Dendritic cell treated with granulocyte-macrophage colony-stimulating factor and Interleukin-4, amounts not matched to agents 40 ng/mL and 50 ng/mL, for 4 days (primary cell): Measurements from ENCODE around the gene AP1AR.
A peak's percentile ranks its signal among the peaks of the same experiment; 100 is the strongest.

Source experiments
- H3K27ac Mint-ChIP-seq: one replicate; pipeline ENCODE4 v1.8.0; 2022; ENCODE audit warnings: mild to moderate bottlenecking, mixed read lengths
- H3K27me3 Mint-ChIP-seq: one replicate; pipeline ENCODE4 v1.8.0; 2022; ENCODE audit warnings: mild to moderate bottlenecking, mixed read lengths
- H3K36me3 Mint-ChIP-seq: one replicate; pipeline ENCODE4 v1.8.0; 2022; ENCODE audit warnings: low read depth, mixed read lengths
- H3K4me1 Mint-ChIP-seq: one replicate; pipeline ENCODE4 v1.8.0; 2022; ENCODE audit warnings: low read depth, mixed read lengths
- H3K4me3 Mint-ChIP-seq: one replicate; pipeline ENCODE4 v1.8.0; 2022; ENCODE audit warnings: mild to moderate bottlenecking, moderate library complexity, mixed read lengths
- H3K9me3 Mint-ChIP-seq: one replicate; pipeline ENCODE4 v1.8.0; 2022; ENCODE audit warnings: mixed read lengths
- intact Hi-C: fragments of 100-400 bp; cut with micrococcal nuclease; formaldehyde crosslinking; loops from one replicate; pipeline ENCODE4 v1.15.0; 2022

Gene AP1AR

GRCh38 chr4:112245383-112245782 is 13.8 kb downstream of the AP1AR start:
- H3K4me3 Mint-ChIP-seq: no peak overlapping the region
- H3K9me3 Mint-ChIP-seq: no peaks in the 10 kb centered on the region
- H3K36me3 Mint-ChIP-seq: peaks cover 10% of the 10 kb centered on the region
- intact Hi-C loops: no loop called here
- no peaks in the 10 kb centered on the region for H3K27me3 Mint-ChIP-seq
- no peak overlapping the region for H3K27ac Mint-ChIP-seq
- H3K4me1 Mint-ChIP-seq: peaks cover 11% of the 10 kb centered on the region

GRCh38 chr4:112247021-112247420 is 15.4 kb downstream of the AP1AR start:
- intact Hi-C loops: no loop called here

GRCh38 chr4:112251019-112251643 is 19.5 kb downstream of the AP1AR start:
- intact Hi-C loops: no loop called here
- Mint-ChIP-seq H3K9me3 (no peaks in the 10 kb centered on the region), H3K4me3 (no peak overlapping the region), H3K4me1 (peaks cover 11% of the 10 kb centered on the region), H3K27ac (no peak overlapping the region), H3K27me3 (no peaks in the 10 kb centered on the region), H3K36me3 (peaks cover 9% of the 10 kb centered on the region)

More at GRCh38 chr4:112247021-112247420, 15.4 kb downstream of the AP1AR start:
- Mint-ChIP-seq H3K4me3 (no peak overlapping the region), H3K27me3 (no peaks in the 10 kb centered on the region), H3K9me3 (no peaks in the 10 kb centered on the region), H3K27ac (no peak overlapping the region), H3K4me1 (peaks cover 11% of the 10 kb centered on the region), H3K36me3 (peaks cover 8% of the 10 kb centered on the region)

- no peaks in the 10 kb centered on the region for H3K9me3 Mint-ChIP-seq
- no peak overlapping the region for H3K4me3 Mint-ChIP-seq
- no peaks in the 10 kb centered on the region for H3K27me3 Mint-ChIP-seq
- intact Hi-C loops: no loop called here
- peaks cover 20% of the 10 kb centered on the region for H3K36me3 Mint-ChIP-seq
- H3K27ac Mint-ChIP-seq: no peak overlapping the region
- H3K4me1 Mint-ChIP-seq: peaks cover 6% of the 10 kb centered on the region
Observed at GRCh38 chr4:112252234-112252633, 20.6 kb downstream of the AP1AR start.

- Mint-ChIP-seq H3K27ac (peak overlapping the region; percentile 18), H3K36me3 (peaks cover 20% of the 10 kb centered on the region), H3K4me3 (no peak overlapping the region), H3K27me3 (no peaks in the 10 kb centered on the region), H3K4me1 (peaks cover 6% of the 10 kb centered on the region), H3K9me3 (no peaks in the 10 kb centered on the region)
- intact Hi-C loops: no loop called here
Observed at GRCh38 chr4:112253382-112254000, 21.9 kb downstream of the AP1AR start.

- Mint-ChIP-seq H3K27ac (no peak overlapping the region), H3K4me1 (peaks cover 6% of the 10 kb centered on the region), H3K4me3 (no peak overlapping the region), H3K36me3 (peaks cover 30% of the 10 kb centered on the region), H3K9me3 (no peaks in the 10 kb centered on the region), H3K27me3 (no peaks in the 10 kb centered on the region)
- intact Hi-C loops: no loop called here
Observed at GRCh38 chr4:112257098-112257497, 25.5 kb downstream of the AP1AR start.

GRCh38 chr4:112266823-112267222 is 35.2 kb downstream of the AP1AR start:
- H3K4me1 Mint-ChIP-seq: peaks cover 6% of the 10 kb centered on the region
- H3K27me3 Mint-ChIP-seq: no peaks in the 10 kb centered on the region
- H3K27ac Mint-ChIP-seq: no peak overlapping the region
- intact Hi-C loops: no loop called here
- H3K4me3 Mint-ChIP-seq: no peak overlapping the region
- H3K9me3 Mint-ChIP-seq: no peaks in the 10 kb centered on the region
- H3K36me3 Mint-ChIP-seq: peaks cover 51% of the 10 kb centered on the region

GRCh38 chr4:112270051-112270450 is 38.5 kb downstream of the AP1AR start:
- no peak overlapping the region for H3K27ac Mint-ChIP-seq
- H3K27me3 Mint-ChIP-seq: no peaks in the 10 kb centered on the region
- no peaks in the 10 kb centered on the region for H3K9me3 Mint-ChIP-seq
- no peak overlapping the region for H3K4me3 Mint-ChIP-seq
- peaks cover 6% of the 10 kb centered on the region for H3K4me1 Mint-ChIP-seq
- H3K36me3 Mint-ChIP-seq: peaks cover 36% of the 10 kb centered on the region
- intact Hi-C loops: no loop called here

- Mint-ChIP-seq H3K4me3 (no peak overlapping the region), H3K27me3 (no peaks in the 10 kb centered on the region), H3K36me3 (peaks cover 40% of the 10 kb centered on the region), H3K27ac (no peak overlapping the region), H3K4me1 (peaks cover 6% of the 10 kb centered on the region), H3K9me3 (no peaks in the 10 kb centered on the region)
- intact Hi-C loops: no loop called here
Observed at GRCh38 chr4:112270640-112271421, 39.2 kb downstream of the AP1AR start.

GRCh38 chr4:112272292-112272691 is 40.7 kb downstream of the AP1AR start:
- intact Hi-C loops: no loop called here

GRCh38 chr4:112274959-112275358 is 43.4 kb downstream of the AP1AR start:
- peaks cover 37% of the 10 kb centered on the region for H3K36me3 Mint-ChIP-seq
- no peaks in the 10 kb centered on the region for H3K9me3 Mint-ChIP-seq
- no peaks in the 10 kb centered on the region for H3K27me3 Mint-ChIP-seq
- H3K4me1 Mint-ChIP-seq: peaks cover 22% of the 10 kb centered on the region
- no peak overlapping the region for H3K27ac Mint-ChIP-seq
- no peak overlapping the region for H3K4me3 Mint-ChIP-seq
- intact Hi-C loops: no loop called here

More at GRCh38 chr4:112272292-112272691, 40.7 kb downstream of the AP1AR start:
- peaks cover 11% of the 10 kb centered on the region for H3K4me1 Mint-ChIP-seq
- peaks cover 39% of the 10 kb centered on the region for H3K36me3 Mint-ChIP-seq
- no peaks in the 10 kb centered on the region for H3K9me3 Mint-ChIP-seq
- no peak overlapping the region for H3K27ac Mint-ChIP-seq
- no peaks in the 10 kb centered on the region for H3K27me3 Mint-ChIP-seq
- H3K4me3 Mint-ChIP-seq: no peak overlapping the region

- peaks cover 31% of the 10 kb centered on the region for H3K36me3 Mint-ChIP-seq
- H3K4me3 Mint-ChIP-seq: no peak overlapping the region
- no peaks in the 10 kb centered on the region for H3K27me3 Mint-ChIP-seq
- H3K27ac Mint-ChIP-seq: no peak overlapping the region
- peaks cover 24% of the 10 kb centered on the region for H3K4me1 Mint-ChIP-seq
- intact Hi-C loops: no loop called here
- no peaks in the 10 kb centered on the region for H3K9me3 Mint-ChIP-seq
Observed at GRCh38 chr4:112276113-112276512, 44.5 kb downstream of the AP1AR start.

GRCh38 chr4:112277220-112277619 is 45.6 kb downstream of the AP1AR start:
- no peak overlapping the region for H3K27ac Mint-ChIP-seq
- no peak overlapping the region for H3K4me3 Mint-ChIP-seq
- H3K36me3 Mint-ChIP-seq: peaks cover 42% of the 10 kb centered on the region
- no peaks in the 10 kb centered on the region for H3K27me3 Mint-ChIP-seq
- peaks cover 35% of the 10 kb centered on the region for H3K4me1 Mint-ChIP-seq
- H3K9me3 Mint-ChIP-seq: no peaks in the 10 kb centered on the region
- intact Hi-C loops: no loop called here

GRCh38 chr4:112277705-112278448 is 46.3 kb downstream of the AP1AR start:
- Mint-ChIP-seq H3K4me1 (peaks cover 41% of the 10 kb centered on the region), H3K27ac (no peak overlapping the region), H3K36me3 (peaks cover 48% of the 10 kb centered on the region), H3K4me3 (no peak overlapping the region), H3K9me3 (no peaks in the 10 kb centered on the region), H3K27me3 (no peaks in the 10 kb centered on the region)
- intact Hi-C loops: no loop called here
